ENCODE data around the gene CBX5.
"Not testable (repeated sequence)": the region's sequence is repeated elsewhere in the genome, so short reads cannot be mapped to it uniquely, and the experiment has no call there.

Gene CBX5

GRCh38 chr12:54195737-54196347 lies 84.1 kb downstream of the CBX5 start:
- no peak for DNase-seq

DNA sequence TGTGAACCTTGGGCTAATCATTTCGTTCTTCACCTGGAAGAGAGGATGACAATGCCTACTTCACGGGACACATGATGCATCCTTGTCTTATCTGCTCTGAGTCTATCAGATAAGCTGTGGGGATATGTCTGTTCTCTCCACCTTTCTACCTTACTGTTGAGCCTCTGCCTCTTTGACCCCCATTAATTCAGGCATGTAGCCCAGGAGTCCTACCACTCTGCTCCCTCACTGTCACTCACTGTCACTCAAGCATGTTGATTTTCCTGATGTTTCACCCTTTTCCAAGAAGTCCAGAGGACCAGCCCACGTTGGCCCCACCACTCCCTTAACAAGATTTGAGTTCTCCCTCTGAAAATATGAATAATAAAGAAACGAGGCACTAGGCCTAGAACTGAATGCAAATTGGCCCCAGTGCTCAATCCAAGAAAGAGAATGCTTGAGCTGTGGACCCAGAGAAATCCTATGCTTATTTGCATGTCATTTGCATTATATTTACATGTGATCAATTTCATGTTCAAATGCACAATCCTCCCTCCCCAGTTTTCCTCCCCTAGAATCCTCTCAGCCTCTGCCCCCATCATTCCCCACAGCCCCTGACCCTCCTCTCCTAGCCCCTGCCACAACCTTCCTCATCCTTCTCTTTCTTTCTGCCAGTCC lies 84.7 kb downstream of the CBX5 start:
- DNase-seq, result no peak

DNA sequence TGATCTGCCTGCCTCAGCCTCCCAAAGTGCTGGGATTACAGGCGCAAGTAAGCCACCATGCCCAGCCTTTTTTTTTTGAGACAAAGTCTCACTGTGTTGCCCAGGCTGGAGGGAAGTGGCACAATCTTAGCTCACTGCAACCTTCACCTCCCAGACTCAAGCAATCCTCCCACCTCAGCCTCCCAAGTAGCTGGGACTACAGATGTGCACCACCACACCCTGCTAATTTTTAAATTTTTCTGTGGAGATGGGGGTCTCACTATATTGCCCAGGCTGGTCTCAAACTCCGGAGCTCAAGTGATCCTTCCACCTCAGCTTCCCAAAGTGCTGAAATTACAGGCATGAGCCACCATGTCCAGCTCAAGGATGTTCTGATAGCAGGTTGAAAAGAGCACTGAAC lies 85.3 kb downstream of the CBX5 start:
- DNase-seq, result not testable (repeated sequence)

DNA sequence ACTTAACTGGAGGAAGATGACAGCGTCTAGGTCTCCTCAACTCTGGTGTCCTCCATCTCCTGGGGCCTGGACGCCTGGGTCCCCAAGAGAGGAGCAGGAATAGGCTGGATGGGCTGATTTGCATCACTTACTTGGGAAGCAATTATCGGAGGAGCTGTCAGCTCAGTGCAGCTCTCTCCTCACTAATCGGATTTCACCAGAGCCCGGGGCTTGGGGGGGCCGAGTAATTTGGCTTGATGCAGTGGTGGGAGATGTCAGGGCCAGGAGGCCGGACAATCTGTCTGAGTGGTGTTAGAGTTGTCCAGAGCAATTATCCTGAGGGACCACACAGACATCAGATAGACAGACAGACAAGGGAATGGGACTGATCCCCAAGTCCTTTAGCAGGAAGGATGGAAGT lies 86.5 kb downstream of the CBX5 start:
- no peak for DNase-seq

GRCh38 chr12:54191550-54192022 lies 88.3 kb downstream of the CBX5 start:
- DNase-seq, result peak; percentile 78

DNA sequence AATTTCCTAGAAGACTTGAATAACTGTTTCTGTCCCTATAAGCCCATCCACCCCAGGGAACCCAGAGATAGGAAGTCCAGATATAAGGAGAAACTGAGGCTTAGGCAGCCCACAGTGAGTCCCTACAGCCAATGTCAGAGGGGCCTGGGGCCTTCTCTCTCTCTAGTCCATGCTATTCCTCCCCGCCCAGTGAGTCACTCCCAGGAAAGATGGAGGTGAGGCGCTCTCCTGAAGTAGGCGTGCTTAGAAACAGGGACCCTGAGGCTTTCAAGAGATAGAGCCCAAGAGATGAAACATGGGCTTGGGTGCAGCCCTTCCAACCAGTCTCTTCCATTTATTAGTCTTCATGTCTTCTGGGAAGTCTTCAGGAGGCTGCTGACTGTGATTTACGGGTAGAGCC lies 88.8 kb downstream of the CBX5 start:
- no peak for DNase-seq

GRCh38 chr12:54189198-54189539 lies 90.8 kb downstream of the CBX5 start:
- DNase-seq, result no peak

DNA sequence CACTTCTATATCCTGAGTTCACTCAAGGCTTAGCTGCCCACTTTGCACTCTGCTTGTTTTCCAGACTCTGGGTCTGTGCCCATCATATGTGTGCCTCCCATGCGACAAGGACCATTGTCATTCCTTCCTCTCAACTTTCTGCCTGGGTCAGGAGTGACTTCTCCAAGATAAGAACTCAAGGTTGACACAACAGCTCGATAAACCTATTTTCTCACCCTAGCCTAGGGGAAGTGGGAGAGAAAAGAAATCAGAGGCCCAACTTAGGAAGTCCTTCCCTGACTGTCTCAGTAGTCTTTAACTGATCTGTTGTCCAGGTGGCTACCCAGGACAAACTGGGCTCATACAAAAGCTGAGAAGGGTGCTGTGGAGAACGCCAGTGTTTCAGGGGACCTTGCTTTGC lies 92.8 kb downstream of the CBX5 start:
- DNase-seq, result no peak

- no peak for DNase-seq
Measured at GRCh38 chr12:54185919-54186318, 94.0 kb downstream of the CBX5 start.

GRCh38 chr12:54185297-54185696 lies 94.6 kb downstream of the CBX5 start:
- not testable (repeated sequence) for DNase-seq

- no peak for DNase-seq
Measured at GRCh38 chr12:54184024-54184805, 95.7 kb downstream of the CBX5 start.

GRCh38 chr12:54182981-54183380 lies 96.9 kb downstream of the CBX5 start:
- no peak for DNase-seq

DNA sequence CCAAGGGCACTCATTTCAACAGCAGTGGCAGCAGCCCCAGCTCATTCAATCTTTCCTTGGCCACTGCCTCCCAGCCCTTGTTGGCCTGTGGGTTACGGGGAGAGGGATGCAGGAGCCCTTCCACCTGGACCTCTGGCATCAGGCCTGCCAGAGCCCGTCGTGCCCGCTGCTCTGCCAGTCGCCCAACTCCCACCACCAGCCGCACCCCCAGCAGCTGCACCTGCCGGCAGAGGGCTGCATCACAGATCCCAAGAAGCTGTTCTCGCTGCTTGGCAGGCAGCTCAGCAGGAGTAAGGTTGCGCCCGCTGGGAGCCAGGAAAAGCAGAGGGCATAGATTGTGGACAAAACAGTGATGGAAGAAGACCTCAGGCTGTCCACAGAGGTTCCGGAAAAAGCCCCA lies 97.8 kb downstream of the CBX5 start:
- no peak for DNase-seq

Data from activated CD4-positive, alpha-beta T cell treated with anti-CD3 and anti-CD28 coated beads, Interleukin-2, amount 50 U/mL, for 1 hour (primary cell).